TTC549 (cell line): Measurements from ENCODE around the gene CNBD2.
"Not testable (repeated sequence)": the region's sequence is repeated elsewhere in the genome, so short reads cannot be mapped to it uniquely, and the experiment has no call there.

Source experiments
- FAIRE-seq: peaks from 2 replicates; lab custom pipeline; 2012; peaks lifted over from hg19 to GRCh38; lab: Jason Lieb, UNC

CNBD2 gene

GRCh38 chr20:35975576-35976373, 7.4 kb downstream of the CNBD2 start:
- no peak for FAIRE-seq

- FAIRE-seq = no peak
Measured at GRCh38 chr20:35978041-35978513, 9.7 kb downstream of the CNBD2 start.

GRCh38 chr20:35979544-35979943, 11.2 kb downstream of the CNBD2 start:
- no peak for FAIRE-seq

GRCh38 chr20:35981969-35982368, 13.6 kb downstream of the CNBD2 start:
- FAIRE-seq = no peak

GRCh38 chr20:35984382-35984781, 16.0 kb downstream of the CNBD2 start:
- no peak for FAIRE-seq

GRCh38 chr20:35985806-35986205, 17.4 kb downstream of the CNBD2 start:
- no peak for FAIRE-seq

- FAIRE-seq = no peak
Measured at GRCh38 chr20:35988910-35989463, 20.6 kb downstream of the CNBD2 start.

GRCh38 chr20:35991142-35991771, 22.9 kb downstream of the CNBD2 start:
- peak; percentile 31 for FAIRE-seq

- peak; percentile 49 for FAIRE-seq
Measured at GRCh38 chr20:35992713-35993335, 24.4 kb downstream of the CNBD2 start.

- no peak for FAIRE-seq
Measured at GRCh38 chr20:35994994-35995453, 26.6 kb downstream of the CNBD2 start.

- not testable (repeated sequence) for FAIRE-seq
Measured at GRCh38 chr20:35996492-35996891, 28.1 kb downstream of the CNBD2 start.

GRCh38 chr20:36001331-36001730, 32.9 kb downstream of the CNBD2 start:
- not testable (repeated sequence) for FAIRE-seq

- FAIRE-seq = no peak
Measured at GRCh38 chr20:36002855-36003254, 34.5 kb downstream of the CNBD2 start.

GRCh38 chr20:36004045-36004444, 35.7 kb downstream of the CNBD2 start:
- FAIRE-seq = no peak

- no peak for FAIRE-seq
Measured at GRCh38 chr20:36008461-36009035, 40.2 kb downstream of the CNBD2 start.

- no peak for FAIRE-seq
Measured at GRCh38 chr20:36010076-36010475, 41.7 kb downstream of the CNBD2 start.

GRCh38 chr20:36010825-36011224, 42.4 kb downstream of the CNBD2 start:
- no peak for FAIRE-seq

GRCh38 chr20:36015806-36016403, 47.5 kb downstream of the CNBD2 start:
- FAIRE-seq = no peak

GRCh38 chr20:36017048-36017951, 48.9 kb downstream of the CNBD2 start:
- no peak for FAIRE-seq

GRCh38 chr20:36018208-36018988, 50.0 kb downstream of the CNBD2 start:
- no peak for FAIRE-seq
